Spleen (tissue), 11 donors: ENCODE data around the gene UBE2D1. TPM values are rescaled to one million over a fixed set of nuclear protein-coding genes. Genes with fewer than 3 reads are reported as not detected.
"Not testable (repeated sequence)": the region's sequence is repeated elsewhere in the genome, so short reads cannot be mapped to it uniquely, and the experiment has no call there.

Source experiments
- DNase-seq: peaks from one replicate; pipeline ENCODE4 v3.0.0-alpha.2; 2020
- H3K27ac ChIP-seq, 8 donors: fragments of 200-600 bp; sonication (generic) in 7 of 8; 1 replicate in 4 of 8; 2 replicates in 4 of 8; pipeline versions ENCODE4 v1.5.0 to v1.8.0; 2016 to 2021; ENCODE audit warnings: inconsistent platforms in 4 of 8, mild to moderate bottlenecking in 4 of 8, moderate library complexity in 1 of 8
- H3K27me3 ChIP-seq, 7 donors: fragments of 200-600 bp; sonication (generic) in 6 of 7; replicated peaks in 1 of 7; 1 replicate in 4 of 7; 2 replicates in 3 of 7; pipeline versions ENCODE4 v1.5.0 to v1.8.0; 2016 to 2021; ENCODE audit warnings: inconsistent platforms in 3 of 7, mild to moderate bottlenecking in 1 of 7
- H3K36me3 ChIP-seq, 6 donors: fragments of 200-600 bp; sonication (generic) in 5 of 6; 1 replicate in 4 of 6; 2 replicates in 2 of 6; pipeline versions ENCODE4 v1.5.0 to v1.8.0; 2016 to 2021; ENCODE audit warnings: inconsistent platforms in 2 of 6
- H3K4me1 ChIP-seq, 6 donors: fragments of 200-600 bp; sonication (generic) in 5 of 6; 1 replicate in 3 of 6; 2 replicates in 3 of 6; pipeline versions ENCODE4 v1.5.0 to v1.8.0; 2016 to 2021; ENCODE audit warnings: inconsistent platforms in 3 of 6
- H3K4me3 ChIP-seq, 8 donors: fragments of 200-600 bp; sonication (generic) in 7 of 8; 1 replicate in 4 of 8; 2 replicates in 4 of 8; pipeline versions ENCODE4 v1.5.0 to v1.8.0; 2016 to 2021; ENCODE audit warnings: inconsistent platforms in 4 of 8, mild to moderate bottlenecking in 4 of 8, moderate library complexity in 2 of 8
- H3K9me3 ChIP-seq, 8 donors: fragments of 200-600 bp; sonication (generic) in 7 of 8; 1 replicate in 4 of 8; 2 replicates in 4 of 8; pipeline versions ENCODE4 v1.5.0 to v1.8.0; 2016 to 2021; ENCODE audit warnings: inconsistent platforms in 4 of 8
- CTCF ChIP-seq, 11 experiments: fragments of 200-600 bp in 7 of 11; fragments of 450-650 bp in 4 of 11; sonication (generic) in 4 of 11; IDR thresholded peaks in 8 of 11; conservative IDR thresholded peaks in 3 of 11; 1 replicate in 7 of 11; 2 replicates in 4 of 11; pipeline versions ENCODE4 v1.4.0 to v1.8.0; 2016 to 2021; ENCODE audit warnings: antibody characterized with exemption in 11 of 11, inconsistent platforms in 4 of 11, mild to moderate bottlenecking in 1 of 11
- POLR2A ChIP-seq, 3 donors: fragments of 450-650 bp; IDR thresholded peaks; one replicate each; pipeline ENCODE4 v1.5.1; 2017; ENCODE audit warnings: antibody characterized with exemption in 3 of 3, mild to moderate bottlenecking in 1 of 3
- POLR2AphosphoS5 ChIP-seq, 3 donors: sonication (generic); formaldehyde crosslinking; IDR thresholded peaks; one replicate each; pipeline ENCODE4 v1.5.1; 2017; ENCODE audit warnings: antibody characterized with exemption in 3 of 3
- WGBS, 5 donors: extraction: QIAGEN DNeasy Blood & Tissue Kit in 3 of 5; methylation state at CpG; one replicate each; pipeline versions ENCODE4 v1.1.5 to v1.1.7; 2013 to 2018; 5-methylcytosine and 5-hydroxymethylcytosine counted together
- intact Hi-C: fragments of 100-400 bp; cut with DNase I; formaldehyde crosslinking; loops from one replicate; pipeline ENCODE4 v1.15.0; 2023; ENCODE audit warnings: low total_unique reads
- polyA plus RNA-seq, 3 donors: library from polyadenylated mRNA; stranded (reverse); fragments of 200-250 nt; gene quantifications; one replicate each; pipeline ENCODE4 v1.2.1, GENCODE V29; 2013
- total RNA-seq, 7 donors: library from RNA; depleted of rRNA in 3 of 7; stranded (reverse); fragments of >200 nt in 3 of 7; fragmentation: NEBNext Ultra II Directional in 4 of 7; extraction: Animal tissue kit (Norgen Biotek cat#: 25700) in 4 of 7; gene quantifications; one replicate each; pipeline versions ENCODE4 v1.1.0 to v1.2.1, GENCODE V29; 2016 to 2021
- donor health status: healthy with polysubstance abuse.
- donor health status: DM: no; HTN: no; CAD: no; lungs with moderate emphysema.
- donor health status: DM: no; HTN: no; CAD: no.
- donor health status: Bipolar disorder and iron deficiency.
- donor health status: healthy.
- donor health status: DM: no; HTN: no; CAD: no.
- donor health status: DM: yes; HTN: yes; CAD: no.

The UBE2D1 gene
- total and polyA plus RNA-seq, 10 donors, result 13.5 to 34.6 (median 26.4) TPM

DNA sequence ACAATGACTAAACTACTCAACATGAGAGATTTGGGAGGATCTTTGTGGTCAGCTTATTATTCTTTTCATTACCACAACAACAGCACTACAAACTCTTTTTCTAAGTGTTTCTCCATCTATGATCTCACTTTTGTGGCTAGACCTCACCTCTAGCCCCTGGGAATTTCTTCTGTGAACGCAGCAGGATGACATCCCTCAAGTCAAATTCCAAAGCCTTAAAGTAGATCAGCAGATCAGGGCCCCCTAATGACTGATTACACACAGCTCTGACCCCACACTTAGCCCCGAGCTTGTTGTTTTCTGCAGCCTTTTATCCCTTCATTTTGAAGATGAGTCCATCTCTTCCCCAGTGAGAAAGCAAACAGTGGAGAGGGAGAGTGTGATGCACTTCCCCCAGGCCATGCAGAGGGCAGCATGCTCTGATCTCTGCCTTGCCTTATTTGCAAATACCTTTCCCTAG lies 77.7 kb downstream of the UBE2D1 start:
- TF ChIP-seq POLR2A (IDR thresholded peaks at IDR 0.05), result no peak
- no peak for TF ChIP-seq POLR2AphosphoS5 (IDR thresholded peaks at IDR 0.05)
- no peak for TF ChIP-seq CTCF (IDR thresholded peaks at IDR 0.05 in 8 of 11, conservative IDR thresholded peaks at IDR 0.05 in 3 of 11)
- H3K4me1 ChIP-seq, result no peaks in the 10 kb centered on the region
- intact Hi-C loops, result no loop called here
- DNase-seq, result no peak
- H3K36me3 ChIP-seq, result no peaks in the 10 kb centered on the region
- no peak overlapping the region for H3K4me3 ChIP-seq
- H3K9me3 ChIP-seq, result no peaks in the 10 kb centered on the region
- H3K27ac ChIP-seq, result no peak overlapping the region
- H3K27me3 ChIP-seq, result no peaks in the 10 kb centered on the region
- WGBS, 5 donors, result 38 to 60% (median 58%) methylated on average over 2 of the region's 2 CpGs

DNA sequence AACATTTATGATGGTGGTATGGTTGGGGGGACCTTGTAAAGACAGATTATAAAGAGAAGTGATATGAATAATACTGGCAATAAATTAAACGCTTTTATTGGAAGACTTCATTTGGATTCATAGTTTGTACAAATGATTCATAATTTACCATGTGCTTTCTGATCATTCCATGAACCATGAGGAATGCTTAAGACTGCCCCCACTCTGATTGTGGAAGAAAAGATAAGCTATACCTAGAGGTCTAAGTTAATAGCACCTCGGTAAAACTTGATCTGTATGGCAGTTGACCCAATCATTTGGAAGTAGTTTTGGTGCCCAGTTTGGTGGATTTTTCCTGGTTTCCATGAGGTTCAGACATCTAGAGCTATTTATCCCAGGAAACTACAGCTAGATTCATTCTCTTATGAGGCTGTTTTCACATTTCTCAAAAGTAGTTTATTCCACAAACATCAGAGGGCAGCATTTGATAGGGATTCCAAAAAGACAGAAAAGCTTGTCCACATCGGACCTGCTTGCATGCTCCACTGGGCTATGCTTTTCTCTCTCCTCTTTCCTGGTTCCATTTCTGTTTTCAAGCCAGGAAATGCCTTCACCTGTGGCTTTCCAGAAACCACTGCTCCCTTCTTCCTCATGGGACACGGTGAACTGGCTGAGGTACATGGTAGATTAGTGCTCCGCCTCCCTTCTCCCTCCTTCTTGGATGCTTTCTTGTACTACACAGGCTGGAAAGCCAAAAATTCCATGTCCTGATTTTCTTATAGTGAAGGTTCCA lies 79.7 kb downstream of the UBE2D1 start:
- WGBS, 5 donors, result 54 to 62% (median 62%) methylated on average over 5 of the region's 5 CpGs
- Histone ChIP-seq H3K36me3 (no peaks in the 10 kb centered on the region), H3K27ac (no peak overlapping the region), H3K9me3 (peaks cover 0 to 11% (median 0%) of the 10 kb centered on the region in 8 donors), H3K4me1 (no peaks in the 10 kb centered on the region), H3K27me3 (no peaks in the 10 kb centered on the region), H3K4me3 (no peak overlapping the region)
- no peak for TF ChIP-seq POLR2AphosphoS5 (IDR thresholded peaks at IDR 0.05)
- TF ChIP-seq CTCF (IDR thresholded peaks at IDR 0.05 in 8 of 11, conservative IDR thresholded peaks at IDR 0.05 in 3 of 11), result no peak
- no peak for TF ChIP-seq POLR2A (IDR thresholded peaks at IDR 0.05)
- intact Hi-C loops, result no loop called here
- no peak for DNase-seq

DNA sequence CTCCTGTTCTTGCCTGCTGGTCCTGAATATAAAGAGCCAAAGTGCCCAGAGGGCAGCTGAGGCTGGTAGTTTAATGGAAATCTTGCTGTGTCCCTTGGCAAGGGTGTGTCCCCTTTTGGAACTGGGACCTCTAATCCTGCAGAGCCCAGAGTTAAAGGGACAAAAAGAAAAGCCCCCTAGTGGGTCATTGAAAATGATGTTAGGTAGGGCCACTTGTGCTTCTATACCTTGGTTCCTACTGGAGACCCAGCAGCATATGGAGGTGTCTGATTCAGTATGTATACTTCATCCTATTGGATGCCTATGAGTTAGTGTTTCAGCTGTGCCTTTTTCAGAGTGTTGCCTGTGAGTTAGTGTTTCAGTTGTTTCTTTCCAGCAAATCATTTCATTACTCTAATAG lies 81.0 kb downstream of the UBE2D1 start:
- Histone ChIP-seq H3K4me1 (no peaks in the 10 kb centered on the region), H3K9me3 (peaks cover 0 to 11% (median 0%) of the 10 kb centered on the region in 8 donors), H3K4me3 (no peak overlapping the region), H3K27ac (no peak overlapping the region), H3K36me3 (no peaks in the 10 kb centered on the region), H3K27me3 (no peaks in the 10 kb centered on the region)
- no peak for DNase-seq
- intact Hi-C loops, result no loop called here
- no peak for TF ChIP-seq POLR2AphosphoS5 (IDR thresholded peaks at IDR 0.05)
- TF ChIP-seq CTCF (IDR thresholded peaks at IDR 0.05 in 8 of 11, conservative IDR thresholded peaks at IDR 0.05 in 3 of 11), result no peak
- TF ChIP-seq POLR2A (IDR thresholded peaks at IDR 0.05), result no peak

- H3K27ac ChIP-seq, H3K4me3 ChIP-seq, H3K4me1 ChIP-seq, H3K27me3 ChIP-seq, H3K36me3 ChIP-seq, intact Hi-C loops, DNase-seq: not testable (repeated sequence)
- 74 to 92% (median 82%) methylated on average over 2 of the region's 2 CpGs for WGBS, 5 donors
- peaks cover 0 to 18% (median under 1%) of the 10 kb centered on the region in 8 donors for H3K9me3 ChIP-seq
Observed at GRCh38 chr10:58417902-58418301, 83.1 kb downstream of the UBE2D1 start.

Other genes starting within 250 kb of the UBE2D1 start
- gene IPMK, start 67.1 kb upstream of the UBE2D1 start, total RNA-seq, result 10 to 100 TPM; 12.3 to 17.2 (median 13.6) TPM
- gene IPMK, start 67.1 kb upstream of the UBE2D1 start, polyA plus RNA-seq, result 1 to 10 TPM; 2.9 to 4.3 (median 3.4) TPM
- 10 to 100 TPM in 5 of 7 donors, 1 to 10 TPM in 2; 7.1 to 26.5 (median 17.3) TPM for gene CISD1, start 65.8 kb upstream of the UBE2D1 start, total RNA-seq
- gene CISD1, start 65.8 kb upstream of the UBE2D1 start, polyA plus RNA-seq, result 10 to 100 TPM in 2 of 3 donors, 1 to 10 TPM in 1; 8.5 to 26.4 (median 24.5) TPM
- 10 to 100 TPM; 20.7 to 39.2 (median 37.0) TPM for gene TFAM, start 50.4 kb downstream of the UBE2D1 start, total RNA-seq
- 10 to 100 TPM in 2 of 3 donors, 1 to 10 TPM in 1; 7.6 to 12.9 (median 12.0) TPM for gene TFAM, start 50.4 kb downstream of the UBE2D1 start, polyA plus RNA-seq
- 1 to 10 TPM; 3.4 to 5.4 (median 3.8) TPM for gene BICC1, start 177.9 kb downstream of the UBE2D1 start, total RNA-seq
- gene BICC1, start 177.9 kb downstream of the UBE2D1 start, polyA plus RNA-seq, result 1 to 10 TPM in 1 of 3 donors, under 1 TPM in 2; 0.86 to 1.0 (median 0.91) TPM